ENCODE data around the gene TSC1.

Gene TSC1

DNA sequence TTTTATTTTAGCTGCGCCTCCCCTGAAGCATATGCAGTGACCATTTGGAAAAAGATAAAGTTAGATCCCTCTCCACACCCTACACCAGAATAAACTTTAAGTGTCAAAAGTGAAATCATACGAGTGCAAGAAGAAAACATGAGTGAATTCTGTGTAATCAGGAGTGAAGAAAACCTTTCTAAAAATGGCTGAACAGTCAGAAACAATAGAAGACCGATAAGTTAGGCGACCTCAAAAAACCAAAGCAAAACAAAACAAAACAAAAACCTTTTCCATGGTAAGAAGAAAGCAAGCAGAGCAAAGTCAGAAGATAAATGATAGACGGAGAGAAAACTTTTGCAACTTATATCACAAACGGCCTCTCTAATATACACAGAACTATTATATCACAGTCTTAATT, 16.6 kb upstream of the TSC1 start:
- Mint-ChIP-seq H3K36me3 (ENCODE audit: low read depth) (no peaks in the 10 kb centered on the region), H3K4me1 (ENCODE audit: low read depth) (no peaks in the 10 kb centered on the region), H3K9me3 (peaks cover 16% of the 10 kb centered on the region), H3K27ac (no peak overlapping the region), H3K4me3 (no peak overlapping the region), H3K27me3 (ENCODE audit: low read depth) (no peaks in the 10 kb centered on the region)

- H3K9me3 Mint-ChIP-seq: peaks cover 16% of the 10 kb centered on the region
- H3K4me3 Mint-ChIP-seq: no peak overlapping the region
- H3K27ac Mint-ChIP-seq: no peak overlapping the region
- H3K27me3 Mint-ChIP-seq (ENCODE audit: low read depth): no peaks in the 10 kb centered on the region
- H3K4me1 Mint-ChIP-seq (ENCODE audit: low read depth): no peaks in the 10 kb centered on the region
- no peaks in the 10 kb centered on the region for H3K36me3 Mint-ChIP-seq (ENCODE audit: low read depth)
These were observed 13.4 kb upstream of the TSC1 start for GRCh38 chr9:132957805-132958204.

DNA sequence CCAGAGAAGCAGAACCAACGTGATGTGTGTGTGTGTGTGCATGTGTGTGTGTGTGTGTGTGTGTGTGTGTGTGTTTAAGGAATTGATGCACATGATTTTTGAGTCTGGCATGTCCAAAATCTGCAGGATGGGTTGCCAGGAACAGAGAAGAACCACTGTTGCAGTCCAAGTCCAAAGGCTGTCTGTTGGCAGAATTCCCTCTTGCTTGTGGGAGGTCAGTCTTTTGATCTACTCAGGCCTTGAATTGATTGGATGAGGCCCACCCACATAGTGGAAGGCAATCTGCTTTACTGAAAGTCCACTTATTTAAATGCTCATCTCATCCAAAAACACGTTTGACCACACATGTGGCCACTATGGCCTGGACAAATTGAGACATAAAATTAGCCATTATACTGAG, 11.4 kb upstream of the TSC1 start:
- Mint-ChIP-seq H3K36me3 (ENCODE audit: low read depth) (no peaks in the 10 kb centered on the region), H3K9me3 (peaks cover 16% of the 10 kb centered on the region), H3K4me1 (ENCODE audit: low read depth) (no peaks in the 10 kb centered on the region), H3K27ac (no peak overlapping the region), H3K4me3 (no peak overlapping the region), H3K27me3 (ENCODE audit: low read depth) (no peaks in the 10 kb centered on the region)

- Mint-ChIP-seq H3K9me3 (peaks cover 16% of the 10 kb centered on the region), H3K27me3 (ENCODE audit: low read depth) (no peaks in the 10 kb centered on the region), H3K36me3 (ENCODE audit: low read depth) (no peaks in the 10 kb centered on the region), H3K4me3 (no peak overlapping the region), H3K27ac (no peak overlapping the region), H3K4me1 (ENCODE audit: low read depth) (no peaks in the 10 kb centered on the region)
These were observed 10.7 kb upstream of the TSC1 start for GRCh38 chr9:132955123-132955522.

GRCh38 chr9:132949709-132950108, 5.3 kb upstream of the TSC1 start:
- Mint-ChIP-seq H3K36me3 (ENCODE audit: low read depth) (no peaks in the 10 kb centered on the region), H3K4me1 (ENCODE audit: low read depth) (peaks cover 5% of the 10 kb centered on the region), H3K9me3 (no peaks in the 10 kb centered on the region), H3K27ac (no peak overlapping the region), H3K27me3 (ENCODE audit: low read depth) (no peaks in the 10 kb centered on the region), H3K4me3 (no peak overlapping the region)

DNA sequence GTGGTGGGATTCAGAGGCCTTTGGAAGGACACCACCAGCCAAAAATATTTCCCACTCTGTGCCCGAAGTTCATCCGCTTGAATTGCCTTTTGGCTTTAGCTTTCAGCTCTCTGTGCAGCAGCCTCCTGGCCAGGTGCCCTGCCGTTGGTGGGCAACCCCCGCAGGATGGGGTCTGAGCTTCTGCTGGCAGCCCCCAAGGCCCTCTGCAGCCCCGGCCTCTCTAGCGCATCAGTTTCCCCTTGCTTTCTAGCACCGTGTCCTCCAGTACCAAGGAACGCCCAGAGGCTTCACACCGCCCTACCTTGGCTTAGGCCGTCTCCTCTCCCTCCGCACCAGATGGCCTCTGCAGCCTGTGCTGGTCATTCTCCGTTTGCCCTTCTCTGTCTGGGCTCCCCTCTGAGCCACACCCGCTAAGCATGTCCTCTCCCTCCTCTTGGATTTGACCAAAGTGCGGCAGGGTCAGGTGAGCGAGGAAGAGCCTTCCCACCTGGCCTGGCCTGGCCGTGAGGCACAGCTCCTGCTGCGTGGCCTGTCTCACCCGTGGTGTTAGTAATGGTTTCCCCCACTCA, 4.2 kb upstream of the TSC1 start:
- H3K4me3 Mint-ChIP-seq: no peak overlapping the region
- H3K27me3 Mint-ChIP-seq (ENCODE audit: low read depth): no peaks in the 10 kb centered on the region
- H3K4me1 Mint-ChIP-seq (ENCODE audit: low read depth): peaks cover 11% of the 10 kb centered on the region
- H3K9me3 Mint-ChIP-seq: no peaks in the 10 kb centered on the region
- H3K27ac Mint-ChIP-seq: no peak overlapping the region
- peaks cover 2% of the 10 kb centered on the region for H3K36me3 Mint-ChIP-seq (ENCODE audit: low read depth)

DNA sequence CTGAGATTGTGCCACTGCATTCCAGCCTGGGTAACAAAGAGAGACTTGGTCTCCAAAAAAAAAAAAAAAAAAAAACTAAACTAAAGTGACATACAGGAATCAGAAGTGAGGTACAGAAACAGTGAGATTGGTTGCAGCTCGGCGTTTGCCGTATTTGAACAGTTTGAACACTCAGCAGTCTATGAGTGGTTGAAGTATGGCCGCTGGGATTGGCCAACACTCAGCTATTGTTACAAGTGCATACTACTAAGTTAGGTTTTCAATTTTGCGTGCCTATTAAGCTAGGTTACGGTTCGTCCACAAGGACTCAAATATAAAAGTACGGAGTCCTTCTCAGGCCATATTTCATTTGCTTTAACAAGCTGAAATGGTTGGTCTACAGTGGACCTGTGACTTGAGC, 3.3 kb upstream of the TSC1 start:
- H3K9me3 Mint-ChIP-seq: no peaks in the 10 kb centered on the region
- H3K36me3 Mint-ChIP-seq (ENCODE audit: low read depth): peaks cover 2% of the 10 kb centered on the region
- peaks cover 15% of the 10 kb centered on the region for H3K4me1 Mint-ChIP-seq (ENCODE audit: low read depth)
- no peaks in the 10 kb centered on the region for H3K27me3 Mint-ChIP-seq (ENCODE audit: low read depth)
- no peak overlapping the region for H3K4me3 Mint-ChIP-seq
- H3K27ac Mint-ChIP-seq: no peak overlapping the region

DNA sequence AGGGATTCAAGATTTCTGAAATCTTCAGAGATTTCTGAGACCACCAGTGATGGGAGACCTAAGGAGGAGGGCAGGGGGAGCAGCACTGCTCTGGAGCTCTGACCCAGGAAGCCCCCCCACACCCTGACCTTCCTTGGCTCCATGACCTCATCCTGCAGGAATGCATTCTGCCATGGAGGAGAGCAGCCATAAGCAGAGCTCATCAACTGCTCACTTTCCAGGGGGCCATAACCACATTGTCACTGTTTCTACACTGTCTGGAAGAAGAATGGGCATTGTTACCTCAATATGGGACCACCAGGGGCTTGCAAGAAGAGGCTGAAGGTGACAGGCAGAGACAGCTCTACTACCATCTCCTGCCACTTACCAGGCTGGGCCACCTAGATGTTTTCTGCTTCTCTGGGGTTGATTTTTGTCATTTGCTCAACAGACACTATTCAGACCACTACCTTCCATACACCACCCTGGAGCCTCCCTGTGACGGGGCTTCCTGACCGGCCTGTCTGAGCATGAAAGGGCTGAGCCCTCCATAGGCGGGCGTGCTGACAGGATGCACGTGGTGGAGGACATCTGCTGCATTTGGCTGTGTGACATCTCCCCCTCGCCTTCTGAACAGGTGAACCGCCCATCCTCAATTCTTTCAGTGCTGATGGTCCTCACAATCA, 2.3 kb upstream of the TSC1 start:
- Mint-ChIP-seq H3K4me3 (no peak overlapping the region), H3K4me1 (ENCODE audit: low read depth) (peaks cover 17% of the 10 kb centered on the region), H3K27me3 (ENCODE audit: low read depth) (no peaks in the 10 kb centered on the region), H3K36me3 (ENCODE audit: low read depth) (peaks cover 2% of the 10 kb centered on the region), H3K9me3 (no peaks in the 10 kb centered on the region), H3K27ac (no peak overlapping the region)

- Mint-ChIP-seq H3K9me3 (no peaks in the 10 kb centered on the region), H3K4me3 (no peak overlapping the region), H3K27me3 (ENCODE audit: low read depth) (no peaks in the 10 kb centered on the region), H3K4me1 (ENCODE audit: low read depth) (peaks cover 17% of the 10 kb centered on the region), H3K27ac (no peak overlapping the region), H3K36me3 (ENCODE audit: low read depth) (peaks cover 2% of the 10 kb centered on the region)
These were observed 1.8 kb upstream of the TSC1 start for GRCh38 chr9:132946211-132946610.

DNA sequence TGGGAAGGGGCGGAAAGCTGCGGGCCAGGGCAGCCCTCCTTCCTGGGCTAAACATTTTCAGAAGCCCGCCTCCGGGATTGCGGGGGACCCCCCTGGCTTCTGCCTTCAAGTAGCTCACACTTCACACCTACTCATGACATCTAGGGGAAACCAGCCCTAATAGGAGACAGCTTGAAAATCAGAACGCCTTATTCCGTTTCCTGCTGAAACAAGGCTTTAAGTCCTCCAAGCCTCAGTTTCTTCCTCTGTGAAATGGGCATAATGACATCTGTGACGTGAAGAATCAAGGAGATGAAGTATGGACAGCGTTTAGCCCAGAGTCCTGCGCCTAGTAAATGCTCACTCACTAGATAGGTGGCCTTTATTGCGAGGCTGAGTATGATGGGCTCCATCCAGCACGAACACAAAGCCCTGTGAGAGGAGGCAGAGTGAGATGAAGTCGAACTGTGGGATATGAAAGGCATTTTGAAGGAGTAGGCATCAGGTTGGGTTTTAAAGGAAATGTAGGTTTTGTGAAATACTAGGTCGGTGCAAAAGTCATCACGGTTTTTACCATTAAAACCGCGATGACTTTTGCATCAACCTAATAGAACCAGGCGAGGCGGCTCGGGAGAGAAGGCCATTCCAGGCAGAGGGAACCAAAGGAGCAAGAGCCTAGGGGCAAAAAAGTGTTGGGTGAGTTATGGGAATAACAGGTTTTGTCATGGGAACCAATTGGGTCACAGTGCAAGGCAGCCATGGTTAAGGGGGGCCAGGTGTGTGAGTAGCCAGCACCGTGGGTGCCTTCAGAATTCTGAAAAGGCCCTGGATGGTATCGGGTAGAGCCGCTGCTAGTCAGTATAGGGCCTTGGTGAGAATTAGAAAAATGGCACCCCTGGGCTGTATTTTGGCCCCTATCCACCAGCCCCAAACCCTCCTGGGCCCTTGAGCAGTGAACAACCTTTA, 1.0 kb upstream of the TSC1 start:
- Mint-ChIP-seq H3K27me3 (ENCODE audit: low read depth) (no peaks in the 10 kb centered on the region), H3K27ac (peak overlapping the region; percentile 56), H3K4me1 (ENCODE audit: low read depth) (peaks cover 17% of the 10 kb centered on the region), H3K4me3 (peak overlapping the region; percentile 98), H3K36me3 (ENCODE audit: low read depth) (peaks cover 2% of the 10 kb centered on the region), H3K9me3 (no peaks in the 10 kb centered on the region)

DNA sequence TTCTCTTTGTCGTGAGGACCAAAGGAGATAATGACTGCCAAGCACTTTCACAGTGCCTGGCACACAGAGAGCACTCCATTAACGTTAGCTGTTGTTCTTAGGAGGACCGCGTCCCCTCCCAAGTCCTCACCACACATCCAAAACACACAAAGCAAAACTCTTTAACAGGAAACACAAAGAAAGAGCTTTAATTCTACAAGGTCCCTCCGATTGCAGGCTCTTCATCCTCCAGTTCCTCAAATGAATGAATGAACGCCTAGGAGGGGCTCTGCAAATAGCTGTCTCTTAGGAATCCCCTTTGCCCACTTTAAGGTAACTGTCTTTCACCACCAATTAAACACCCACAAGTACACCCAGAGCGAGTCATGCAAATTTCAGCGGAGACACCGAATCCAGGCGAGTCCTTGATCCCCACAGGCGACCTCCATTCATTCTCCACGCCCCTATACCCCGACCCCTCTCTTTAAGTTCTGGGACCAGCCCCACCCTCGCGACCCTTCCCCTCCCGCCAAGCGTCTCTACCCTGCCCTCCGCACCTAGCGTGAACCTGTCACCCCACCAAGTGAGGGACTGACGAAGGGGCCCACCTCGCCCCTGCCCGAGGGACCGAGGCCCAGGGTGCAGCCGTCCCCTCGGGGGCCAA, 644 bp downstream of the TSC1 start:
- H3K36me3 Mint-ChIP-seq (ENCODE audit: low read depth): peaks cover 2% of the 10 kb centered on the region
- no peaks in the 10 kb centered on the region for H3K9me3 Mint-ChIP-seq

DNA sequence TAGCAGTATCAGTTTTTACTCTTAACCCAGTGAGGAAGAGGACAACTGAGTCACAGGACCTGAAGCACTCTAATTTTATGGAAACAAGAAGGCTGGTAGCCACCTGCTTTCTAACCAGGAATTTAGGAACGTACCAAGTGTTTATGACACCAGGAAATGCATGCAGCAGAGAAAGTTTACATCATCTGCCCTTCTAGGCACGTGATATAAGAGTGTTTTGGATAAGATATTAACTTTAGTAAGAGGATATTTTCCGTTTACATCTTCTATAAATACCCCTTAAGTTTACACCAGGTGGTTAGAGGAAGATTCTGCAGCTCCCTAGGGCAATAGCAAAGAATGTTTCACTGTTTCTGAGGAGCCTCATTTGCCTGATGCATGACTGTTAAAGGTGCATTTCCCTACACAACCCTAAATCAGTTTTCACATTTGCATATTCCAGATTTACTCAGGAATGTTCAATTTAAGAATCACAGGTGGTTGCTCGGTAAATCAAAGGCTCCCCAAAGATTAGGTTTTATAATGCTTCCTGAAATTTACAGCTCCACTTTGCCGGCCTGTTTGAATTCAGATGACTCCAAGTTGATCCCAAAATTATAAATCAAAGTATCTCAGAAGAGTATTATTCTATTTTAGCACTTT, 1.8 kb downstream of the TSC1 start:
- peaks cover 2% of the 10 kb centered on the region for H3K36me3 Mint-ChIP-seq (ENCODE audit: low read depth)
- peaks cover 17% of the 10 kb centered on the region for H3K4me1 Mint-ChIP-seq (ENCODE audit: low read depth)
- H3K4me3 Mint-ChIP-seq: peak overlapping the region; percentile 34
- no peak overlapping the region for H3K27ac Mint-ChIP-seq
- H3K27me3 Mint-ChIP-seq (ENCODE audit: low read depth): no peaks in the 10 kb centered on the region
- H3K9me3 Mint-ChIP-seq: no peaks in the 10 kb centered on the region

More for the DNA sequence above, 644 bp downstream of the TSC1 start:
- peak overlapping the region; percentile 98 for H3K4me3 Mint-ChIP-seq
- H3K27ac Mint-ChIP-seq: peak overlapping the region; percentile 91
- peaks cover 17% of the 10 kb centered on the region for H3K4me1 Mint-ChIP-seq (ENCODE audit: low read depth)
- no peaks in the 10 kb centered on the region for H3K27me3 Mint-ChIP-seq (ENCODE audit: low read depth)

DNA sequence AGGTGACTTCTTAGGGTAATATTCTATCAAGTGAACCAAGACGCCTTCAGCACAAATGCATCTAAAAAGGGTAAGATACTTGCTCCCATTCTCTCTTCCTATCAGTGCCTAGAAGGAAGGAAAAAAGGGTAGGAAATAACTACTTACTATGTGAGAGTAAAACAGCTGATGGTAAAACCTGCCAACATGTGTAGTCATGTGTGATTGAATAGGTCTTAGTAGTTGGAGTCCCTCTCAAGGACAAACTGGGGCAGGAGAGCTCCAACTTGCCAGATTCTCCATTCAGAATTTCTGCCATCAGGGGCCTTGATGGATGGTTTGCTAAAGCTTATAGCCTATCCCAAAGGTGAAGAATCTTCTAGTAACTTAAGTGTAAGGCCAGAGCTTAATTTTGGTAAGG, 5.2 kb downstream of the TSC1 start:
- Mint-ChIP-seq H3K36me3 (ENCODE audit: low read depth) (no peaks in the 10 kb centered on the region), H3K4me3 (no peak overlapping the region), H3K27me3 (ENCODE audit: low read depth) (no peaks in the 10 kb centered on the region)

GRCh38 chr9:132937463-132937901, 6.9 kb downstream of the TSC1 start:
- H3K27me3 Mint-ChIP-seq (ENCODE audit: low read depth): no peaks in the 10 kb centered on the region
- H3K4me3 Mint-ChIP-seq: no peak overlapping the region
- H3K4me1 Mint-ChIP-seq (ENCODE audit: low read depth): peaks cover 3% of the 10 kb centered on the region
- peaks cover 8% of the 10 kb centered on the region for H3K36me3 Mint-ChIP-seq (ENCODE audit: low read depth)
- no peaks in the 10 kb centered on the region for H3K9me3 Mint-ChIP-seq
- H3K27ac Mint-ChIP-seq: no peak overlapping the region

More for the DNA sequence above, 5.2 kb downstream of the TSC1 start:
- Mint-ChIP-seq H3K9me3 (no peaks in the 10 kb centered on the region), H3K4me1 (ENCODE audit: low read depth) (peaks cover 9% of the 10 kb centered on the region), H3K27ac (no peak overlapping the region)

All from T-helper 1 cell treated with Interleukin-12 subunit alpha and Interleukin-12 subunit beta and Interleukin-4 antibody, amounts not matched to agents 30 μg/mL and 1 μg/mL, for 36 hours (primary cell).